Liver (tissue), 3 donors: ENCODE results near the gene LNX1.

Experiments
- CTCF ChIP-seq: fragments of 150-350 bp; IDR thresholded peaks from 2 replicates; pipeline ENCODE4 v1.5.1; 2017; ENCODE audit warnings: improper control_type of control experiment, low read depth, low read length; ENCODE audit not compliant: missing input control
- FOXA1 ChIP-seq: IDR thresholded peaks from 2 replicates; pipeline ENCODE4 v1.6.1; 2016; ENCODE audit warnings: antibody characterized with exemption
- GABPA ChIP-seq, 2 donors: IDR thresholded peaks in 1 of 2; conservative IDR thresholded peaks in 1 of 2; 2 replicates each; pipeline ENCODE4 v1.6.1; 2016; ENCODE audit warnings: antibody characterized with exemption in 2 of 2, mild to moderate bottlenecking in 1 of 2, moderate library complexity in 1 of 2
- JUND ChIP-seq, 2 donors: IDR thresholded peaks; 2 replicates each; pipeline ENCODE4 v1.6.1; 2016; ENCODE audit warnings: antibody characterized with exemption in 2 of 2
- MAX ChIP-seq: IDR thresholded peaks from 2 replicates; pipeline ENCODE4 v1.6.1; 2016; ENCODE audit warnings: antibody characterized with exemption
- RXRA ChIP-seq, 2 donors: IDR thresholded peaks; 2 replicates each; pipeline ENCODE4 v1.6.1; 2017 to 2018; ENCODE audit warnings: antibody characterized with exemption in 2 of 2, mild to moderate bottlenecking in 1 of 2
- SP1 ChIP-seq: IDR thresholded peaks from 2 replicates; pipeline ENCODE4 v1.6.1; 2018; ENCODE audit warnings: antibody characterized with exemption, mild to moderate bottlenecking
- TAF1 ChIP-seq: conservative IDR thresholded peaks from 2 replicates; pipeline ENCODE4 v1.6.1; 2016; ENCODE audit warnings: antibody characterized with exemption, mild to moderate bottlenecking
- TF ChIP-seq, protein P1 (sequence below): IDR thresholded peaks from 2 replicates; pipeline ENCODE4 v1.6.1; 2016; ENCODE audit warnings: antibody characterized with exemption, mild to moderate bottlenecking
- donor health status: healthy.
- donor health status: healthy.

GRCh38 chr4:53465281-53465680, 126.0 kb downstream of the LNX1 start:
- TF ChIP-seq GABPA (IDR thresholded peaks at IDR 0.05 in 1 of 2, conservative IDR thresholded peaks at IDR 0.05 in 1 of 2): no peak
- no peak for TF ChIP-seq CTCF
- no peak for TF ChIP-seq MAX
- TF ChIP-seq, protein P1, sequence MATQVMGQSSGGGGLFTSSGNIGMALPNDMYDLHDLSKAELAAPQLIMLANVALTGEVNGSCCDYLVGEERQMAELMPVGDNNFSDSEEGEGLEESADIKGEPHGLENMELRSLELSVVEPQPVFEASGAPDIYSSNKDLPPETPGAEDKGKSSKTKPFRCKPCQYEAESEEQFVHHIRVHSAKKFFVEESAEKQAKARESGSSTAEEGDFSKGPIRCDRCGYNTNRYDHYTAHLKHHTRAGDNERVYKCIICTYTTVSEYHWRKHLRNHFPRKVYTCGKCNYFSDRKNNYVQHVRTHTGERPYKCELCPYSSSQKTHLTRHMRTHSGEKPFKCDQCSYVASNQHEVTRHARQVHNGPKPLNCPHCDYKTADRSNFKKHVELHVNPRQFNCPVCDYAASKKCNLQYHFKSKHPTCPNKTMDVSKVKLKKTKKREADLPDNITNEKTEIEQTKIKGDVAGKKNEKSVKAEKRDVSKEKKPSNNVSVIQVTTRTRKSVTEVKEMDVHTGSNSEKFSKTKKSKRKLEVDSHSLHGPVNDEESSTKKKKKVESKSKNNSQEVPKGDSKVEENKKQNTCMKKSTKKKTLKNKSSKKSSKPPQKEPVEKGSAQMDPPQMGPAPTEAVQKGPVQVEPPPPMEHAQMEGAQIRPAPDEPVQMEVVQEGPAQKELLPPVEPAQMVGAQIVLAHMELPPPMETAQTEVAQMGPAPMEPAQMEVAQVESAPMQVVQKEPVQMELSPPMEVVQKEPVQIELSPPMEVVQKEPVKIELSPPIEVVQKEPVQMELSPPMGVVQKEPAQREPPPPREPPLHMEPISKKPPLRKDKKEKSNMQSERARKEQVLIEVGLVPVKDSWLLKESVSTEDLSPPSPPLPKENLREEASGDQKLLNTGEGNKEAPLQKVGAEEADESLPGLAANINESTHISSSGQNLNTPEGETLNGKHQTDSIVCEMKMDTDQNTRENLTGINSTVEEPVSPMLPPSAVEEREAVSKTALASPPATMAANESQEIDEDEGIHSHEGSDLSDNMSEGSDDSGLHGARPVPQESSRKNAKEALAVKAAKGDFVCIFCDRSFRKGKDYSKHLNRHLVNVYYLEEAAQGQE: no peak
- TF ChIP-seq TAF1: no peak
- no peak for TF ChIP-seq JUND (IDR thresholded peaks at IDR 0.05)
- no peak for TF ChIP-seq SP1
- TF ChIP-seq FOXA1: no peak
- no peak for TF ChIP-seq RXRA (IDR thresholded peaks at IDR 0.05)
